Smooth muscle cell (in vitro differentiated cells): ENCODE measurements around the gene DKK3. TPM values are rescaled to one million over a fixed set of nuclear protein-coding genes. Genes with fewer than 3 reads are reported as not detected.

Source experiments
- DNase-seq: peaks from one replicate; lab custom pipeline; 2025; ENCODE audit not compliant: unreplicated experiment; lab: John Stamatoyannopoulos, UW
- H2AFZ ChIP-seq: fragments of 200-600 bp; sonication (generic); 2 replicates; pipeline ENCODE4 v1.6.0; 2016; ENCODE audit warnings: antibody characterized with exemption, low read depth, mild to moderate bottlenecking
- H3F3A ChIP-seq: fragments of 200-600 bp; sonication (generic); 2 replicates; pipeline ENCODE4 v1.6.0; 2017; ENCODE audit warnings: antibody characterized with exemption, low read depth
- H3K27ac ChIP-seq: fragments of 200-600 bp; sonication (generic); 2 replicates; pipeline ENCODE4 v1.5.1; 2016; ENCODE audit warnings: low read depth, mild to moderate bottlenecking
- H3K27me3 ChIP-seq: fragments of 200-600 bp; sonication (generic); 2 replicates; pipeline ENCODE4 v1.6.1; 2016; ENCODE audit warnings: low read depth, mild to moderate bottlenecking
- H3K36me3 ChIP-seq: fragments of 200-600 bp; sonication (generic); 2 replicates; pipeline ENCODE4 v1.5.1; 2016; ENCODE audit warnings: low read depth
- H3K4me1 ChIP-seq: fragments of 200-600 bp; sonication (generic); 2 replicates; pipeline ENCODE4 v1.5.1; 2016; ENCODE audit warnings: low read depth
- H3K4me2 ChIP-seq: fragments of 200-600 bp; sonication (generic); 2 replicates; pipeline ENCODE4 v1.6.0; 2016; ENCODE audit warnings: mild to moderate bottlenecking
- H3K4me3 ChIP-seq: fragments of 200-600 bp; sonication (generic); 2 replicates; pipeline ENCODE4 v1.5.1; 2016; ENCODE audit warnings: mild to moderate bottlenecking
- H3K79me2 ChIP-seq: fragments of 200-600 bp; sonication (generic); 2 replicates; pipeline ENCODE4 v1.6.0; 2016; ENCODE audit warnings: low read depth, mild to moderate bottlenecking
- H3K9ac ChIP-seq: fragments of 200-600 bp; sonication (generic); 2 replicates; pipeline ENCODE4 v1.6.0; 2016; ENCODE audit warnings: low read depth
- H3K9me3 ChIP-seq: fragments of 200-600 bp; sonication (generic); replicated peaks from 2 replicates; pipeline ENCODE4 v1.5.1; 2016; ENCODE audit warnings: low read depth
- H4K20me1 ChIP-seq: fragments of 200-600 bp; sonication (generic); 2 replicates; pipeline ENCODE4 v1.6.0; 2016; ENCODE audit warnings: low read depth
- CTCF ChIP-seq: fragments of 200-600 bp; sonication (generic); IDR thresholded peaks from 2 replicates; pipeline ENCODE4 v1.5.1; 2017; ENCODE audit warnings: borderline replicate concordance, mild to moderate bottlenecking, antibody characterized with exemption; ENCODE audit not compliant: insufficient read depth, poor library complexity, severe bottlenecking
- WGBS: methylation state at CpG from one replicate; pipeline ENCODE4 v1.1.7; 2016; ENCODE audit warnings: low lambda C conversion rate; 5-methylcytosine and 5-hydroxymethylcytosine counted together
- polyA plus RNA-seq: library from polyadenylated mRNA; unstranded; fragments of >200 nt; fragmentation: Nextera tagmentation; extraction: Ambion mirVana; gene quantifications from 2 replicates; pipeline ENCODE4 v1.2.1, GENCODE V29; 2016
- total RNA-seq: library from RNA; depleted of rRNA; stranded (reverse); fragments of >200 nt; gene quantifications from 2 replicates; pipeline ENCODE4 v1.2.3, GENCODE V29; 2014

Gene DKK3
- total and polyA plus RNA-seq, 2 experiments from 2014 or later = 105 to 113 TPM

GRCh38 chr11:12031856-12032544, 23.6 kb upstream of the DKK3 start:
- Histone ChIP-seq H3K79me2 (no peaks in the 10 kb centered on the region), H3K27me3 (no peaks in the 10 kb centered on the region), H3K4me3 (no peak overlapping the region), H3K9ac (no peak overlapping the region), H3K4me1 (no peaks in the 10 kb centered on the region), H3F3A (no peaks in the 10 kb centered on the region), H3K4me2 (no peak overlapping the region), H2AFZ (no peak overlapping the region), H3K36me3 (no peaks in the 10 kb centered on the region), H4K20me1 (no peaks in the 10 kb centered on the region), H3K9me3 (no peaks in the 10 kb centered on the region), H3K27ac (no peak overlapping the region)
- 96% methylated on average over 4 of the region's 4 CpGs for WGBS
- TF ChIP-seq CTCF = no peak
- DNase-seq = no peak

GRCh38 chr11:12029738-12030363, 21.4 kb upstream of the DKK3 start:
- no peaks in the 10 kb centered on the region for H3K9me3 ChIP-seq
- H3K27me3 ChIP-seq = no peaks in the 10 kb centered on the region
- H2AFZ ChIP-seq = no peak overlapping the region
- H3K4me2 ChIP-seq = no peak overlapping the region
- DNase-seq = no peak
- no peak for TF ChIP-seq CTCF
- WGBS = 72% methylated on average over 5 of the region's 5 CpGs
- H3K79me2 ChIP-seq = no peaks in the 10 kb centered on the region
- H3K4me3 ChIP-seq = no peak overlapping the region
- no peak overlapping the region for H3K27ac ChIP-seq
- no peaks in the 10 kb centered on the region for H4K20me1 ChIP-seq
- H3K9ac ChIP-seq = no peak overlapping the region
- no peaks in the 10 kb centered on the region for H3K4me1 ChIP-seq
- H3K36me3 ChIP-seq = no peaks in the 10 kb centered on the region
- no peaks in the 10 kb centered on the region for H3F3A ChIP-seq

GRCh38 chr11:12029119-12029518, 20.7 kb upstream of the DKK3 start:
- H3K27me3 ChIP-seq = no peaks in the 10 kb centered on the region
- no peak overlapping the region for H3K9ac ChIP-seq
- H3K27ac ChIP-seq = no peak overlapping the region
- no peak for DNase-seq
- H3K9me3 ChIP-seq = no peaks in the 10 kb centered on the region
- no peak for TF ChIP-seq CTCF
- no peaks in the 10 kb centered on the region for H3K79me2 ChIP-seq
- H4K20me1 ChIP-seq = no peaks in the 10 kb centered on the region
- H3K4me1 ChIP-seq = no peaks in the 10 kb centered on the region
- H3F3A ChIP-seq = no peaks in the 10 kb centered on the region
- no peak overlapping the region for H3K4me3 ChIP-seq
- no peaks in the 10 kb centered on the region for H3K36me3 ChIP-seq
- WGBS = 93% methylated on average over 2 of the region's 2 CpGs
- no peak overlapping the region for H3K4me2 ChIP-seq
- no peak overlapping the region for H2AFZ ChIP-seq

GRCh38 chr11:12028303-12028702, 19.9 kb upstream of the DKK3 start:
- H3K27me3 ChIP-seq = no peaks in the 10 kb centered on the region
- H3K79me2 ChIP-seq = no peaks in the 10 kb centered on the region
- H3K4me1 ChIP-seq = no peaks in the 10 kb centered on the region
- no peak overlapping the region for H2AFZ ChIP-seq
- H3K27ac ChIP-seq = no peak overlapping the region
- no peak overlapping the region for H3K4me2 ChIP-seq
- no peaks in the 10 kb centered on the region for H3K36me3 ChIP-seq
- no peak overlapping the region for H3K4me3 ChIP-seq
- H3F3A ChIP-seq = no peaks in the 10 kb centered on the region
- no peaks in the 10 kb centered on the region for H3K9me3 ChIP-seq
- 94% methylated on average over 2 of the region's 2 CpGs for WGBS
- H3K9ac ChIP-seq = no peak overlapping the region
- no peaks in the 10 kb centered on the region for H4K20me1 ChIP-seq
- no peak for DNase-seq
- no peak for TF ChIP-seq CTCF
